ENCODE results near the gene KIAA1671. TPM values are rescaled to one million over a fixed set of nuclear protein-coding genes. Genes with fewer than 3 reads are reported as not detected.

KIAA1671 gene
- total RNA-seq, 3 donors from 2014 or later: 9.8 to 62.8 (median 36.4) TPM

DNA sequence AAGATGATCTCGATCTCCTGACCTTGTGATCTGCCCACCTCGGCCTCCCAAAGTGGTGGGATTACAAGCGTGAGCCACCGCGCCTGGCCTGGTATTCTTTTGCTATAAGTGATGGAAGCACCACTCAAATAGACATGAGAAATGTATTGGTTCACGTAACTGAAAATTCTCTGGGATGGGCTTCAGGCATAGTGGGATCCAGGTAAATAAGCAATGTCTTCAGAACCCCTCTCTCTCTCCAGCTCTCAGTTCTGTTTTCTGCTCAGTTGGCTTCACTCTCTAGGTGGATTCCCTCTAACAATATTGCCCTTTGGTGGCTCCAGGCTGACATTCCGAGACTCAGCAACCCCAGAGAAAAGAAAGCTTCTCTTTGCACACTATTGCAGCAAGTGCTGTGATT is 5.1 kb upstream of the KIAA1671 start:
- H3K4me3 ChIP-seq: no peak overlapping the region
- H3K27ac ChIP-seq: peak overlapping the region in 1 of 2 donors; percentile 10
- H3K9me3 ChIP-seq: no peaks in the 10 kb centered on the region
- H3K4me1 ChIP-seq: no peaks in the 10 kb centered on the region
- no peaks in the 10 kb centered on the region for H3K36me3 ChIP-seq
- no peak for DNase-seq (ENCODE audit: low spot score in 2 of 2)
- peaks cover 0 to 2% of the 10 kb centered on the region in 2 donors for H3K27me3 ChIP-seq
- TF ChIP-seq POLR2A (IDR thresholded peaks at IDR 0.05) (no peak), POLR2AphosphoS5 (IDR thresholded peaks at IDR 0.05) (no peak)
- TF ChIP-seq, protein P1, sequence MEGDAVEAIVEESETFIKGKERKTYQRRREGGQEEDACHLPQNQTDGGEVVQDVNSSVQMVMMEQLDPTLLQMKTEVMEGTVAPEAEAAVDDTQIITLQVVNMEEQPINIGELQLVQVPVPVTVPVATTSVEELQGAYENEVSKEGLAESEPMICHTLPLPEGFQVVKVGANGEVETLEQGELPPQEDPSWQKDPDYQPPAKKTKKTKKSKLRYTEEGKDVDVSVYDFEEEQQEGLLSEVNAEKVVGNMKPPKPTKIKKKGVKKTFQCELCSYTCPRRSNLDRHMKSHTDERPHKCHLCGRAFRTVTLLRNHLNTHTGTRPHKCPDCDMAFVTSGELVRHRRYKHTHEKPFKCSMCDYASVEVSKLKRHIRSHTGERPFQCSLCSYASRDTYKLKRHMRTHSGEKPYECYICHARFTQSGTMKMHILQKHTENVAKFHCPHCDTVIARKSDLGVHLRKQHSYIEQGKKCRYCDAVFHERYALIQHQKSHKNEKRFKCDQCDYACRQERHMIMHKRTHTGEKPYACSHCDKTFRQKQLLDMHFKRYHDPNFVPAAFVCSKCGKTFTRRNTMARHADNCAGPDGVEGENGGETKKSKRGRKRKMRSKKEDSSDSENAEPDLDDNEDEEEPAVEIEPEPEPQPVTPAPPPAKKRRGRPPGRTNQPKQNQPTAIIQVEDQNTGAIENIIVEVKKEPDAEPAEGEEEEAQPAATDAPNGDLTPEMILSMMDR (IDR thresholded peaks at IDR 0.05): no peak
- intact Hi-C loops (cut with DNase I; ENCODE audit: low total_unique reads): no loop called here

DNA sequence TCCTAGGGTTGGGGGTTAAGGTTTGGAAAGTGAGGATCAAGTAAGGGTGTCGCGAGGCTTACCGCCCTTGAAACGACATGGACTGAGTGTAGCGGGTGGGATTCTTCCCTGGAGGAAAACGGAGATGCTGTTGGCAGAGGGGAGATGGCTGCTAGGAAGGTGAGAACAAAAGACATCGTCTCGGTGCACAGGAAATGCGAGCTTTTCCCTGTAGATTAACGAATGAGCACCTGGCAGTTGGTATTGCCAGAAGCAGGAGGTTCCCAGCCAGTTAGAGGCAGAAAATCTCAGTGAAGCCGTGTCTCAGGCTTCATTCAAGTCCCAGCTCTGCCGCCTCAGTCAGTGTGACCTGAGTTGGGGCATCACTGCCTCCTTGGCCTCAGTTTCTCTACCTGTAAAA is 4.6 kb upstream of the KIAA1671 start:
- Histone ChIP-seq H3K27ac (peak overlapping the region in 1 of 2 donors; percentile 10), H3K4me1 (no peaks in the 10 kb centered on the region), H3K9me3 (no peaks in the 10 kb centered on the region), H3K27me3 (peaks cover 0 to 2% of the 10 kb centered on the region in 2 donors), H3K4me3 (no peak overlapping the region), H3K36me3 (no peaks in the 10 kb centered on the region)
- intact Hi-C loops (cut with DNase I; ENCODE audit: low total_unique reads): no loop called here
- no peak for TF ChIP-seq POLR2A (IDR thresholded peaks at IDR 0.05)
- TF ChIP-seq, protein P1 (IDR thresholded peaks at IDR 0.05): no peak
- TF ChIP-seq POLR2AphosphoS5 (IDR thresholded peaks at IDR 0.05): no peak
- DNase-seq (ENCODE audit: low spot score in 2 of 2): no peak

DNA sequence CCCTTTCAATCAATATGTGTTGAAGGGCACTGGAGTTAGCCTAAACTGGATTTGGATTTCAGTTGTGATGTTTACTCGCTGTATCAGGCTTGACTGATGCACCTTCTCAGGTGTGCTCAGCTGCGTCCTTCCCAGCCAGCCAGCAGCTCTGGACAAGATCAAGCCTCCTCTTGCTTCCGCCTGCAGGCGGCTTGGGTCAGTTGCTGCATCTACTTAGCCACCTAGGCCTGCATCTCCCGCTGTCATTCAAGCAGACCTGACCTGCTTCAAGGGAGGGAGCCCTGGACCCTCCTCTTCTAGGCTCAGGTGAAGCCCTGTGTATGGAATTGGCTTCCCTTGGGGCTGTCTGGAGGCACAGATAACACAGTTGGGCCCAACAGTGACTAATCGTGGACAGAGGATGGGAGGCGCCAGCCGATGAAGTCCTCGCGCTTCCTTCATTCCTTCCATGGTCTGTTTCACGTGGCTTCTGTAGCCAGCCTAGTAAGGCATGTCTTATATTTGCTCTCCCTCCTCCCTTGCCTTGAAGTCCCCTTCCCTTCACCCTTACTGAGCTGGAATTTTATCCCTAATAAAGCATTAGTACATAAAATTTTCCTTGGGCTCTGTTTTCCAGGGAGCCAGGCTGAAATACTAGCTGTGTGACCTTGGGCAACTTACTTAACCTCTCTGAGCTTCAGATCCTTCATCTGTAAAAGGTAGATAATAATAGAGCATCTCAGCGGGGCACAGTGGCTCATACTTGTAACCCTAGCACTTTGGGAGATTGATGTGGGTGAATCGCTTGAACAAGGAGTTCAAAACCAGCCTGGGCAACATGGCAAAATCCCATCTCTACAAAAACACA is 3.9 kb upstream of the KIAA1671 start:
- no peak for TF ChIP-seq POLR2AphosphoS5 (IDR thresholded peaks at IDR 0.05)
- TF ChIP-seq, protein P1 (IDR thresholded peaks at IDR 0.05): no peak
- TF ChIP-seq POLR2A (IDR thresholded peaks at IDR 0.05): no peak
- H3K27ac ChIP-seq: no peak overlapping the region
- intact Hi-C loops (cut with DNase I; ENCODE audit: low total_unique reads): no loop called here

DNA sequence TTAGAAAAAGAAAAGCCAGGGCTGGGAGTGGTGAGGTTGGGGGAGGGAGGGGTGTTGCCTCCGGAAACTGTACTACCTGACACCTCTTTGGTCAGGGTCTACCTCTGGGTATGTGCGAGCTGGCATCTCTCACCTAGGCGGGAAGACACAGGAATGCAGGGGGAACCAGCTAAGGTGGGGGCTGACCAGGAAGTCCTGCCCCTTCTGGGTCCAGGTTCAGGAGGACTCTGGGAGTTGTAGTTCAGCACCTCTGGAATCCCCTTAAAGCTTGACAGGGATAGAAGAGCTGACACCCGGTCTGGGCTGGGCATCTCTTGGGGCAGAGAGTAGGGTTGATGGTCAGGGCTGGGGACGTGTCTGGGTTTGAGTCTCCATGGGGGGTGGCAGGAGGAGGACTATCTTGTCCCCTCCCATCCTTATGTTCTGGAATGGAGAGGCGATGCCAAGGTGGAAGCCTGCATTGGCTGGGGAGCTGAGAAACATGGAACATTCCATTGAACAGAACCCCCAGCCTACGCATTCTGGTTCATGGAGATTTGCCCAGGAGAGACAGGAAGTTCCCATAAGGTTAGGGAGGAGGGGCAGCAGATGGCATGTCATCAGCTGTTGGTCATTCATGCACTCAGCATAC is 2.1 kb upstream of the KIAA1671 start:
- intact Hi-C loops (cut with DNase I; ENCODE audit: low total_unique reads): loop anchor here (1.0 kb wide), 1 partner anchor 97 kb away; no protein-coding TSS in a partner anchor
- TF ChIP-seq, protein P1 (IDR thresholded peaks at IDR 0.05): no peak
- no peak for TF ChIP-seq POLR2A (IDR thresholded peaks at IDR 0.05)
- no peak for TF ChIP-seq POLR2AphosphoS5 (IDR thresholded peaks at IDR 0.05)
- peak overlapping the region in 1 of 3 donors; percentile 16 for H3K4me3 ChIP-seq
- peak overlapping the region; percentile 43 to 46 for H3K27ac ChIP-seq
- no peaks in the 10 kb centered on the region for H3K36me3 ChIP-seq
- DNase-seq (ENCODE audit: low spot score in 2 of 2): peak in 1 of 2 donors; percentile 80
- H3K27me3 ChIP-seq: peaks cover 0 to 2% of the 10 kb centered on the region in 2 donors
- no peaks in the 10 kb centered on the region for H3K9me3 ChIP-seq
- H3K4me1 ChIP-seq: peaks cover 0 to 3% of the 10 kb centered on the region in 2 donors

More for the DNA sequence above, 3.9 kb upstream of the KIAA1671 start:
- no peaks in the 10 kb centered on the region for H3K36me3 ChIP-seq
- H3K9me3 ChIP-seq: no peaks in the 10 kb centered on the region
- DNase-seq (ENCODE audit: low spot score in 2 of 2): no peak
- no peaks in the 10 kb centered on the region for H3K4me1 ChIP-seq
- no peak overlapping the region for H3K4me3 ChIP-seq
- H3K27me3 ChIP-seq: peaks cover 0 to 2% of the 10 kb centered on the region in 2 donors

All from breast epithelium (tissue), 4 donors.